NOMO-1 treated with DMSO at 0.1 percent for 48 hours (cell line): ENCODE measurements around the gene INTS6.

Source experiments
- DNase-seq: peaks from one replicate; lab custom pipeline; 2025; ENCODE audit not compliant: unreplicated experiment; lab: John Stamatoyannopoulos, UW

The INTS6 gene

DNA sequence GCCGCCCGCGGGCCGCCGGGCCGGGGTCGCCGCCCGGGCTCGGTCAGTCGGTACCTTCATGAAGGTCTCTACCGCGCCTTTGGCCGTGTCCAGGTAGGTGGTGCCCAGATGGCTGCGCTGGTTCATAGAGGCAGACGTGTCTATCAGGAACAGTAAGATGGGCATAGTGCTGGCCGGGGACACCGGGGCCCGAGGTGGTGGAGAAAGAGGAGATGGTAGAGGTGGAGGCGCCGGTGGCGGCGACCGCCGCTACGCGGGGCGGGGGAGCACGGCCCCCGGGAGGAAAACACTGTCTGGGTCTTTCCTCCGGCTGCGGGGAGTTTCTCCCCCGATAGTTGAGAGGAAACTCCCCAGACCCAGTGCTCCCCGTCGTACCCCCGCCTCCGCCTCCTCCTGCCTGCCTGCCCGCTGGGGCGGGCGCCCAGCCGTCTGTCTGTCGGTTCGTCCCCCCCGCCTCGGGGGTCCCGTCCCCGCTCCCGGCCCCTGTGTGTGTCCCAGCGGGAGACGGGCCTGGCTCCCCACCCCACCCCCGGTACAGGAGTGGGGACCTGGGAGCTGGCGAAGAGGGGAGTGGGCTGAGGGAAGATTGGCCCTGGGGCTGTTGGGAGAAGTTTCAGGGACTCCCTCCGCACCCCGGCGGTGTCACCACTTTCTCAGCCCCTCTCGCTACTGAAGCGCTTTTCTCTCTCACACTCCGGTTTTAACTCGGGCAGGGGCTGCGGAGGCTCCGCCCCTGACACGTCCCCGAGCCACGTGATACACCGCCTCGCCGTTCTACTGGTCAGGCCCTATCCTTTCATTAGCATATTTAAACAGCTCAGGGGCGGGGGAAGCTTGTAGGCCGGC lies at the start of gene INTS6:
Gene INTS6 (minus strand): TSS at position 676 of the 846 bp plus-strand sequence. CDS start 511 bp downstream, at position 165.
- peak; percentile 99 for DNase-seq

DNA sequence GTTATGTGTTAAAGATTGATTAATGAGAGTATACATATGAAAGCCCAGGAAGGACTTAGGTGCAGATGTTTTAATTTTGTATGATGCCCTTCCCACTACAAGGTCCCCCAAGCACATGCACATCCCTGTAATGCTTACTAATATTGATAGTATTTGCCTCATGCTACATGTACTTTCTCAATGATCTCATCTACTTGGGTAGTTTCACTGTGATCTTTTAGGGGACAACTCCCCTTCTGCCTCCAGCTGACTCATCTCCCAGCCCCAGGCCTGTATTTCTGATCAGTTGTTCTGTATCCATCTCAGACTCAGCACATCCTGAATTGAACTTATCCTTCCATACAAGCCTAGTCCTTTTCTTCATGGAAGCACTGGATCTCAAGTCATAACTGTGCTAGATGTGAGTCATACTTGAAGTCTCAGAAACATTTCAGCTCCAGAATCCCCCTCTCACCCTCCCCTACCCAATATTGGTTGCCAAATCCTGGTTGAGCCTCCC lies 49.4 kb upstream of the INTS6 start:
- no peak for DNase-seq

- peak; percentile 61 for DNase-seq
Observed at GRCh38 chr13:51501592-51502152, 48.8 kb upstream of the INTS6 start.

GRCh38 chr13:51501096-51501495 lies 48.3 kb upstream of the INTS6 start:
- DNase-seq: no peak

DNA sequence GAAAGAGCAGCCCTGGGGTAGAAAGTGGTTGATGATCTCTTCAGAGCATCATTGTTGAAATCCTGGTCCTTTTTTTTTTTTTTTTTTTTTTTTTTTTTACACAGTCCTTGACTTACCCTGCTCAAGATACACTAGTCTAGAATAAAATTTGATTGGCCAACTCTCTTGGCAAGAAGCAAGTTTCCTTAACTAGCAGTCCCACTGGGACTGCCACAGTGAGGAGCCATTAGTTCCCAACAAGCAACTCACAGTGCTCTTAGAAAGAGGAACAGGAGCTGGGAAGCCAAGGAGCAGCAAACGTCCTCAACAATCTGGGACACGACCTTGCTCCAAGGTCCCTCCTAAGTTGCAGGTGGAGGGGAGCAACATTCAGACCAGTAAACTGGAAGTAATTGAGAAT lies 47.9 kb upstream of the INTS6 start:
- no peak for DNase-seq

- DNase-seq: no peak
Observed at GRCh38 chr13:51499841-51500240, 47.0 kb upstream of the INTS6 start.

DNA sequence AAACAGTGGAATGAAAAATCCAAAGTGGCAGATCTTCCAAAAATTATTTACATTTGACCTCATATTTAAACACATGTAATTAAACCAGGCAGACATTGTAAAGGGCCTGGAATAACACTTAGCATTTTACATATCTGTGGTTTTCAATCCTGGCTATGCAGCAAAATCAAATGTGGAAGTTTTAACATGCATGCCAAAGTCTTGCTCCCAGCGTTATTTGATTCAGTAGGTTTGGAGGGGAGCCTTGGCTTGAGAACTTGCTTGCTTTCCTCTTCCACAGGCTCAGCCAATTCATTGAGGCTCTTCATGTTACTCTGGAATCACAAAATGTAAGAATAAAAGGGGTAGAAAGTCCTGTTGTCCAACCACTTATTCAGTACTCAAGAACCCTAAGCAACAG lies 42.5 kb upstream of the INTS6 start:
- DNase-seq: no peak

GRCh38 chr13:51494156-51494555 lies 41.3 kb upstream of the INTS6 start:
- DNase-seq: no peak

- no peak for DNase-seq
Observed at GRCh38 chr13:51488212-51488611, 35.4 kb upstream of the INTS6 start.

DNA sequence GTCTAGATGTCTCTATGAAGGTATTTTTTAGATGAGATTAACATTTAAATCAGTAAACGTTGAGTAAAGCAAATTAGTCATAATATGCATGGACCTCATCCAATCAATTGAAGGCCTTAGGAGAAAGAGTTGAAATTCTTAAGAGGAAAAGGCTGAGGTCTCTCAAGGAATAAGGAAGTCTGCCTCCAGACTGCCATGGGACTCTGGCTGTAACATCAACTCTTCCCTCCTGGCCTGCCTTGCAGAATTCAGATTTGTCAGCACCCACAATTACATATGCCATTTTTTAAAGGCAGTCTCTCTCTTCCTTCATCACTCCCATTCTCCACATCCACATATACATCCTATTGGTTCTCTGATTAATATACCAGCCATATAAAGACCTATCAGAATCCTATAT lies 28.8 kb upstream of the INTS6 start:
- no peak for DNase-seq

- DNase-seq: peak; percentile 49
Observed at GRCh38 chr13:51479199-51479523, 26.3 kb upstream of the INTS6 start.

- DNase-seq: no peak
Observed at GRCh38 chr13:51478418-51479198, 25.8 kb upstream of the INTS6 start.

GRCh38 chr13:51477653-51478324 lies 25.0 kb upstream of the INTS6 start:
- no peak for DNase-seq

DNA sequence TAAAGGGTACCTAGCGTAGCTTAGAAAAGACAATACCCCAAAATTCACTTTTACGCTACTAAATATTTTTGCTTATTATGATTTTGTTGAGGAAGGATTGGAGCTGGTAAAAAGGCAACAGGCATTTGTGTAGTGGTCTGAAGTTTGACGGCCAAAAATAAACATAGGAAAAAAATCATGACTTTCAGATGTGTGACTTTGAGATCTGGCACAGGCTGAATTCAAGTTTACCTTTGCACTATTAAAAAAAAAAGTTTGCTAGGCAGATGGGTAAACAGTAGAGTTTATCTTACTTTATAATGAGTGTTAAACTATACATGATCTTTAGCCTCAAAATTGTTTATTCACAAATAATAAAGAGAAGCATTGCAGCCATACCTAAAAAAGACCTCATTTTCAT lies 24.3 kb upstream of the INTS6 start:
- no peak for DNase-seq

DNA sequence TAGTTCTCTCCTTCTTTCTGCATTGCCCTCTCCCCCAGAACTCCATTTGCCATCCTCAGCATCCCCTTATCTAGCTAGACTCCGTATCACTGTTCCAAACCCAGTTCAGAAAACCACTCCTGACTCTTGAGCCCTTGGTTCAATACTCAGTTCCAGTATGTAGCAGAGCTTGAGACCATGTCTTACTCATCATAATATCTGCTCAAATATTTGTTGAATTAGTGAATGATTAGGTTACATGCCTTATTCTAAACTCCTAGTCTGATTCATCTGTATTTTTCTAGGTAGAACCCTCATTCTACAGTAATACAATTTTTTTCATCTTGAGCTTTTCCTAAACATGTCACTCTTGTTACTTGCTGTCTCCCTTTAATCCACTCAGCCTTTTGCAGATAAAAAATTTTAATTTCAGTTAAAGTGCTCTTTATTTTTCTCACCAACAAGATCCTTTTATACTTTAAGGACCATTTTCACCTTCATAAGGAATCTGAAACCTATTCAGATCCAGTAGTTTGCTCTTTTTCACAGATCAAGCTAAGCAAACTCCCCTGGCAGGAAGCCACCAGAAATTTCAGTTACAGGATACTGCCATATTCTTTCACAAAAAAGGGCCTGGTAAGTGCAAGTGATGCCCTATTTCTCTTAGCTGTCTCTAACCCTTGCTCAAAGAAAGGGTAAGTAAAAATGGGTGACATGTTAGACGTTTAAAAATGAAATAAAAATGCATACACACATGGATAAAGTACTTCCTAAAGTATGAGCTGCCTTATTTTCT lies 23.1 kb upstream of the INTS6 start:
- DNase-seq: peak; percentile 18

DNA sequence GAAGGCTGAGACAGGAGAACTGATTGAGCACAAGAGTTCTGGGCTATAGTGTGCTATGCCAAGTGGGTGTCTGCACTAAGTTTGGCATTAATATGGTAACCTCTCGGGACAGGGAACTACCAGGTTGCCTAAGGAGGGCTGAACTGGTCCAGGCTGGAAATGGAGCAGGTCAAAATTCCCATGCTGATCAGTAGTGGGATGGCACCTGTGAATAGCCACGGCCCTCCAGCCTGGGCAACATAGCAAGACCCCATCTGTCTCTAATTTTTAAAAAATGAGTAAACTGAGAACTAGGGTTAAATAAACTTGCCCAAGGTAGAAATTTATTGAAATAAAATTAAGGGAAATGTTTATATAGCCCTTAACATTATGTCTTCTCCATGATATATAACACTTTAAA lies 17.0 kb upstream of the INTS6 start:
- DNase-seq: no peak

DNA sequence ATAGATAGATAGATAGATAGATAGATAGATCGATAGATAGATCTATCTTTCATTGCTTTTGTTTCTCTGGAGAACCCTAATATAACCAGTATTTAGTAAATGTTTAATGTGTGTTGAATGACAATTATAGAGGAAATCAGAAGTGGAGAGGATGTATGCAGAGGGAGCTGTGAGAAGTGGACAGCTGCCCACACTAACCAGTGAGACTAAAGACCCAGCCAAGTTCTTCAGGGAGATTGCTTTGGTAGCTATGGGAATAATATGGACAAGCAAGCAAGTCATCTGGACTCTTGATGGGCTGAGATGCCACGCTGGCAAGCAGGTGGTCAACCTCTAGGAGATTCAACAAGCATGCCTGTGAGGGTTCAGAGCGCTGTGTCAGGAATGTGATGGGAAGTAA lies 14.9 kb upstream of the INTS6 start:
- DNase-seq: no peak

GRCh38 chr13:51465124-51465523 lies 12.3 kb upstream of the INTS6 start:
- no peak for DNase-seq

DNA sequence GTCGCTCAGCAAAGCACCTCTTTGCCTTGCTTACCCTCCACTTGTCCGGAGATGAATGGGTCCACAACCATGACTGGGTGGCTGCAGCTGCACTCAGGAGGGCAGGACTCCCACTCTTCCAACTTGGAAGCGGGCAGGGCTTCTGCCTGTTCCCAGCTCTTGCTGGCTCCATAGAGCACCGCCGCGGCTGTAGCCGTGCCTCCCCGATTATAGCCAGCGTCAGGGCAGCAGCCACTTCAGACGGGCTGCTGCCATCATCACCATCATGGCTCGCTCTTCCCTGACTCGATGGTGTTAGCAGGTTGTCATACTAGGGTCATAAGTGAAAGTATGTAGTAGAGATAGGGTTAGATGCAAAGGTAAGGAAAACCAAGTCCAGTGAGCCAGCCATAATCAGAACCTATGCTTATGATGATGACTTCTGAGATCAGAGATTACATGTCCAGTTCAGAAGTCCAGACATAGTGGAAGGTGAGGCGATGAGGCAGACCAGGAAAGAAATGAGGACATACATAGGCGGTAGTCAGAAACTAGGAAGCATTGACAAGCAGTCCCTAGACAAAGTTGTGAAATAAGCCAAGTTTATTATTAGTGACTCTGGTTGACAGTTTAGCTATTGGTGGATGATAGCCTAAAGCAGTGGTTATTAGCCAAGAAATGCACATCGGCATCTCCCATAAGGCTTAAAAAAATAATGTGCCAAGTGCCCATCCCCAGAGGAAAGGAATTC lies 4.4 kb upstream of the INTS6 start:
- peak; percentile 51 for DNase-seq

GRCh38 chr13:51456510-51456909 lies 3.7 kb upstream of the INTS6 start:
- no peak for DNase-seq
